GM23338 (cell line): Measurements from ENCODE around the gene ERBB4.

Experiments used
- CREB1 ChIP-seq: fragments of 250-450 bp; sonication (Bioruptor Pico); IDR thresholded peaks from 2 replicates; pipeline ENCODE4 v1.5.0; 2020; ENCODE audit warnings: low read depth, mild to moderate bottlenecking, moderate library complexity
- CTCF ChIP-seq, 2 experiments: fragments of 200-600 bp in 1 of 2; sonication (generic) in 1 of 2; conservative IDR thresholded peaks; 2 replicates each; pipeline versions ENCODE4 v1.5.1 to v1.6.1; 2016 to 2017; ENCODE audit warnings: antibody characterized with exemption in 2 of 2, low read depth in 2 of 2, mild to moderate bottlenecking in 2 of 2, moderate library complexity in 1 of 2
- EZH2 ChIP-seq: fragments of 200-600 bp; sonication (generic); IDR thresholded peaks from one replicate; pipeline ENCODE4 v1.8.0; 2017; ENCODE audit warnings: antibody characterized with exemption, mild to moderate bottlenecking, low read depth; ENCODE audit not compliant: unreplicated experiment
- EZH2phosphoT487 ChIP-seq: fragments of 200-600 bp; sonication (generic); IDR thresholded peaks from one replicate; pipeline ENCODE4 v1.8.1; 2018; ENCODE audit warnings: antibody characterized with exemption; ENCODE audit not compliant: unreplicated experiment
- JUNB ChIP-seq: IDR thresholded peaks from one replicate; pipeline ENCODE4 v1.6.1; 2016; ENCODE audit warnings: antibody characterized with exemption; ENCODE audit not compliant: unreplicated experiment
- POLR2AphosphoS5 ChIP-seq: IDR thresholded peaks from 2 replicates; pipeline ENCODE4 v1.6.1; 2016; ENCODE audit warnings: antibody characterized with exemption, low read depth
- REST ChIP-seq: IDR thresholded peaks from one replicate; pipeline ENCODE4 v1.6.1; 2018; ENCODE audit warnings: antibody characterized with exemption; ENCODE audit not compliant: unreplicated experiment
- STAT1 ChIP-seq: IDR thresholded peaks from one replicate; pipeline ENCODE4 v1.6.1; 2016; ENCODE audit warnings: antibody characterized with exemption; ENCODE audit not compliant: unreplicated experiment
- ZNF114 ChIP-seq: fragments of 250-450 bp; sonication (Bioruptor Pico); IDR thresholded peaks from 2 replicates; pipeline ENCODE4 v1.5.0; 2020; ENCODE audit warnings: mild to moderate bottlenecking, moderate library complexity

- TF ChIP-seq CTCF (conservative IDR thresholded peaks at IDR 0.05; ENCODE audit: low read depth in 2 of 2) = no peak
- TF ChIP-seq CREB1 (CRISPR knock-in tag) = no peak
- no peak for TF ChIP-seq EZH2
- TF ChIP-seq REST = no peak
- no peak for TF ChIP-seq POLR2AphosphoS5
- TF ChIP-seq EZH2phosphoT487 = no peak
- no peak for TF ChIP-seq JUNB
- TF ChIP-seq STAT1 = no peak
- TF ChIP-seq ZNF114 (CRISPR knock-in tag) = no peak
Measured at GRCh38 chr2:211494085-211494484, 1044.5 kb downstream of the ERBB4 start.
